H1 (cell line): ENCODE data around the gene CEP128. TPM values are rescaled to one million over a fixed set of nuclear protein-coding genes. Genes with fewer than 3 reads are reported as not detected.

Experiments
- CTBP2 ChIP-seq: IDR thresholded peaks from 2 replicates; pipeline ENCODE4 v1.7.0; 2011; ENCODE audit warnings: borderline replicate concordance, mild to moderate bottlenecking, moderate library complexity, mixed read lengths, low read length; ENCODE audit not compliant: insufficient read depth, insufficient read length
- NANOG ChIP-seq: IDR thresholded peaks from 2 replicates; pipeline ENCODE4 v1.6.1; 2011; ENCODE audit warnings: low read length, low read depth, mild to moderate bottlenecking, inconsistent platforms; ENCODE audit not compliant: insufficient read depth, poor library complexity, severe bottlenecking
- RFX5 ChIP-seq: IDR thresholded peaks from 2 replicates; pipeline ENCODE4 v1.6.1; 2011; ENCODE audit warnings: low read depth, low read length, improper control_type of control experiment, borderline replicate concordance
- SIRT6 ChIP-seq: IDR thresholded peaks from one replicate; pipeline ENCODE4 v1.7.1; 2012; ENCODE audit warnings: low read length, inconsistent platforms
- SP4 ChIP-seq: IDR thresholded peaks from 2 replicates; pipeline ENCODE4 v1.6.1; 2012; ENCODE audit warnings: low read length, inconsistent platforms
- USF2 ChIP-seq: IDR thresholded peaks from 2 replicates; pipeline ENCODE4 v1.6.1; 2011; ENCODE audit warnings: low read length, improper control_type of control experiment
- YY1 ChIP-seq: IDR thresholded peaks from 2 replicates; pipeline ENCODE4 v1.6.1; 2011; ENCODE audit warnings: low read depth, mild to moderate bottlenecking, low read length
- polyA plus RNA-seq, 7 experiments: library from polyadenylated mRNA; depleted of rRNA in 3 of 7; stranded (reverse) in 5 of 7; unstranded in 2 of 7; fragments of >200 nt in 5 of 7; fragments of 200-250 nt in 2 of 7; gene quantifications; 1 replicate in 5 of 7; 2 replicates in 1 of 7; 4 replicates in 1 of 7; pipeline versions ENCODE4 v1.2.1 to v1.2.3, GENCODE V29; 2011 to 2013; ENCODE audit warnings: missing spikeins in 2 of 7, mixed read lengths in 2 of 7
- total RNA-seq: library from RNA; stranded (reverse); fragmentation: NEBNext Ultra II Directional; extraction: Animal tissue kit (Norgen Biotek cat#: 25700); gene quantifications from 2 replicates; pipeline ENCODE4 v1.2.1, GENCODE V29; 2021

The CEP128 gene
- total and polyA plus RNA-seq, 2 of the 8 experiments (the other 6 are each of a cell fraction or from before 2014, with no cell fraction given): 1.9 to 17.0 TPM

GRCh38 chr14:80698974-80699373 lies 242.6 kb downstream of the CEP128 start (continued):
- TF ChIP-seq CTBP2: no peak
- TF ChIP-seq SIRT6: no peak
- TF ChIP-seq NANOG: no peak
- TF ChIP-seq RFX5: no peak
- TF ChIP-seq USF2: no peak
- TF ChIP-seq SP4: no peak
- no peak for TF ChIP-seq YY1
